AG04450 (cell line): Measurements from ENCODE around the gene GGTLC2. TPM values are rescaled to one million over a fixed set of nuclear protein-coding genes. Genes with fewer than 3 reads are reported as not detected.

Experiments used
- CTCF ChIA-PET: fragments of 300-600, 350-600 bp; formaldehyde crosslinking; extraction: SDS; loops from one replicate; lab custom pipeline; 2022; ENCODE audit warnings: antibody characterized with exemption, inconsistent platforms; lab: Charles Lee
- POLR2A ChIA-PET: fragments of 350-600 bp; formaldehyde crosslinking; extraction: SDS; loops from one replicate; lab custom pipeline; 2021; ENCODE audit warnings: antibody characterized with exemption, inconsistent platforms; lab: Yijun Ruan, JAX
- DNase-seq: peaks from one replicate; pipeline ENCODE4 v3.0.0-alpha.2; 2011; ENCODE audit warnings: low read depth, low spot score
- H3K27ac ChIP-seq: one replicate; pipeline ENCODE4 v1.5.1; 2012; ENCODE audit warnings: low read depth, low read length, control low read depth
- H3K27me3 ChIP-seq: one replicate; pipeline ENCODE4 v1.6.0; 2012; ENCODE audit warnings: low read length; ENCODE audit not compliant: control insufficient read depth, insufficient read depth
- H3K4me3 ChIP-seq: 2 replicates; pipeline ENCODE4 v1.5.1; 2011; ENCODE audit warnings: mild to moderate bottlenecking, low read depth, low read length, control low read depth
- H3K9me3 ChIP-seq: 2 replicates; pipeline ENCODE4 v1.5.1; 2012; ENCODE audit warnings: low read length; ENCODE audit not compliant: control insufficient read depth, insufficient read depth
- polyA plus RNA-seq: library from polyadenylated mRNA; depleted of rRNA; stranded (reverse); fragments of >200 nt; gene quantifications from 2 replicates; pipeline ENCODE4 v1.2.3, GENCODE V29; 2011; rRNA removed
- small RNA-seq: library from RNA; depleted of rRNA; stranded (forward); fragments of <200 nt; gene quantifications from one replicate; pipeline ENCODE3, GENCODE V24; 2012; ENCODE audit warnings: low read depth; ENCODE audit not compliant: insufficient read length
- TF ChIP-seq, protein P1 (sequence below): IDR thresholded peaks from 2 replicates; pipeline ENCODE4 v1.5.1; 2011; ENCODE audit warnings: low read depth, low read length, control low read depth, inconsistent platforms

Gene GGTLC2
- polyA plus RNA-seq, 1 experiment = not detected

DNA sequence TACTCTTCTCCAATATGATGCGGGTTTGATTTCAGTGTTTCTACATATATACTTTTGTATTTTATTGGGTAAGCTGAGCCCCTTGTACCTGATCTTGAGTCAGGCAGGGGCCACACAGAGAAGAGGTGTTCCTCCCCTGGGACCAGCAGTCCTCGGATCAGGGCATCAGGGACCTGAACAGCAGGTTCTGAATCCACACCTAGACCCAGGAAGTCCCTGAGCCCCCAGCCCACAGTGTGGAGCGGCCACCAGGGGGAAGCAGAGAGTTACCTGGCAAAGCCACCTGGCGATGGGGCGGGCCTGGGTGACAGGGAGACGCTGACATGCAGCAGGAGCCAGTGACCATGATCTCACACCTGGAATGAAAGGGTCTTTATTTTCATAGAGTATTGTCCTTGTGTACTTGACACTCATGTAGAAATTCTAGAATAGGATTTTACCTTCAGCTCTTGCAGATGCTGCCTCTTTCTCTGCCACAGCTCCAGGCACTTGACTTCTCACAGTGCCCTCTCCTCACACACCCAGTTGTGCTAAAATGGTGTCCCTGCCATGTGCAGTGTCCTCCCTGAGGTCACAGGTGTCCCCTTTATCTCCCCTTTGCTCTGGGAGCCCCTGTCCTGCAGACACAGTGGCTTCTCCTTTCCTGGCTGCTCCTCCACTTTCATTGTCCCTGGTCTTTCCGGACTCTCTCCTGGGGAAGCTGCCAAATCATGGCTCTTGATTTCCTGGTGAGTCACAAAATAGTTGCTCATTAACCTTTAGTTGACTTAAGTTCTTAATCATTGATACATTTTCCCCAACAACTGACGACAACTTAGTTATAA, 48.5 kb downstream of the GGTLC2 start:
- Histone ChIP-seq H3K27ac (no peak overlapping the region), H3K27me3 (peaks cover 7% of the 10 kb centered on the region), H3K9me3 (no peaks in the 10 kb centered on the region), H3K4me3 (no peak overlapping the region)
- POLR2A ChIA-PET = no interaction called here
- TF ChIP-seq, protein P1, sequence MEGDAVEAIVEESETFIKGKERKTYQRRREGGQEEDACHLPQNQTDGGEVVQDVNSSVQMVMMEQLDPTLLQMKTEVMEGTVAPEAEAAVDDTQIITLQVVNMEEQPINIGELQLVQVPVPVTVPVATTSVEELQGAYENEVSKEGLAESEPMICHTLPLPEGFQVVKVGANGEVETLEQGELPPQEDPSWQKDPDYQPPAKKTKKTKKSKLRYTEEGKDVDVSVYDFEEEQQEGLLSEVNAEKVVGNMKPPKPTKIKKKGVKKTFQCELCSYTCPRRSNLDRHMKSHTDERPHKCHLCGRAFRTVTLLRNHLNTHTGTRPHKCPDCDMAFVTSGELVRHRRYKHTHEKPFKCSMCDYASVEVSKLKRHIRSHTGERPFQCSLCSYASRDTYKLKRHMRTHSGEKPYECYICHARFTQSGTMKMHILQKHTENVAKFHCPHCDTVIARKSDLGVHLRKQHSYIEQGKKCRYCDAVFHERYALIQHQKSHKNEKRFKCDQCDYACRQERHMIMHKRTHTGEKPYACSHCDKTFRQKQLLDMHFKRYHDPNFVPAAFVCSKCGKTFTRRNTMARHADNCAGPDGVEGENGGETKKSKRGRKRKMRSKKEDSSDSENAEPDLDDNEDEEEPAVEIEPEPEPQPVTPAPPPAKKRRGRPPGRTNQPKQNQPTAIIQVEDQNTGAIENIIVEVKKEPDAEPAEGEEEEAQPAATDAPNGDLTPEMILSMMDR = peak; percentile 44
- CTCF ChIA-PET = interaction anchor here (0.6 to 2.4 kb wide), 5 partner anchors 8 to 34 kb away, joined by 4 to 10 read pairs (median 8); no protein-coding TSS in a partner anchor
- no peak for DNase-seq

GRCh38 chr22:22693531-22693884, 49.1 kb downstream of the GGTLC2 start:
- TF ChIP-seq, protein P1 = no peak
- ChIA-PET POLR2A (no interaction called here), CTCF (interaction anchor here (0.6 to 2.4 kb wide), 3 partner anchors 8 to 35 kb away, joined by 4 to 10 read pairs (median 9); no protein-coding TSS in a partner anchor)
- no peak for DNase-seq
- Histone ChIP-seq H3K9me3 (no peaks in the 10 kb centered on the region), H3K27ac (no peak overlapping the region), H3K27me3 (peaks cover 3% of the 10 kb centered on the region), H3K4me3 (no peak overlapping the region)

DNA sequence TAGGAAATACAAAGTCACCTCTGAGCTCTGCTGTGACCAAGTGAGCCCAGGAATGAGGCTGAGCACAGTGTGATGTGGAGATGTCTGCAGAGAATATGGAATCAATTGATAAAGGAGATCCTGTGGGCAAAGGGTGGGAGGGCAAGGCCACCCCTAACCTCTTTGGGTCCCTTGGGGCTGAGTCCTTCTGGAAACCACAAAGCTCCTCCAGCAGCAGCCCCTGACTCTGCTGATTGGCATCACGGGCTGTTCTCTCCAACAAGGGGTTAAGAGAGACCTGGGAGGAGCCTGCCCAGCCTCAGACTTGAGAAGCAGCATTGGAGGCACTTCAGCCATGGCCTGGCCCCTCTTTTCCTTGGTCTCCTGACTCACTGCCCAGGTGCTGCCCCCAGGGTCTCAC, 49.7 kb downstream of the GGTLC2 start:
- CTCF ChIA-PET = interaction anchor here (0.5 to 2.4 kb wide), 3 partner anchors 9 to 32 kb away, joined by 4 to 10 read pairs (median 9); no protein-coding TSS in a partner anchor
- TF ChIP-seq, protein P1 = no peak
- no peak for DNase-seq
- H3K4me3 ChIP-seq = no peak overlapping the region
- H3K9me3 ChIP-seq = no peaks in the 10 kb centered on the region
- no peaks in the 10 kb centered on the region for H3K27me3 ChIP-seq
- POLR2A ChIA-PET = no interaction called here
- H3K27ac ChIP-seq = no peak overlapping the region

DNA sequence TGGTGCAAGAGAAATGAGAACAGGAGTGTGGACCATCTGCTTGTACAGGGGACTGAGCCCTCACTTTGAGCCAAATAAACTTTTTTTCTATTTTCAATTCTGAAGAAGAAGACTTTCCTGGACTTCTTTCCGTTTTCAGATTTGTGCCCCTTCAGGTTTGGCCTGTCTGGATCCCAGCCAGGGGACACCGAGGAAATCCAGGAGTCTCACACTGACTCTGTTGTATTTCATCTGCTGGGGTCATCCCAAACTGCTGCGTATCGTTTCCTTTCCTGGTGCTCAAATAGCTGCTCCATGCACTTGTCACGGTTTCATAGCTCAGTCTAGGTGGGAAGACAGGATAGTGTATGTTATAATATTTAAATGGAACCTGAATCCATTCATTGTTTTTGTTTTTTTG, 51.7 kb downstream of the GGTLC2 start:
- Histone ChIP-seq H3K9me3 (no peaks in the 10 kb centered on the region), H3K27me3 (no peaks in the 10 kb centered on the region), H3K4me3 (no peak overlapping the region), H3K27ac (no peak overlapping the region)
- TF ChIP-seq, protein P1 = no peak
- ChIA-PET CTCF (interaction anchor here (1.0 kb wide), 1 partner anchor 232 kb away, joined by 3 read pairs; no protein-coding TSS in a partner anchor), POLR2A (no interaction called here)
- DNase-seq = no peak

Small RNA genes within 50 kb of the gene (small RNA-seq; reads per million reads assigned to genes)
- not detected for gene AC244250.2
- gene IGLV3-29 = not detected
- gene IGLVVI-25-1 = not detected

Other genes with a start within 250 kb of the GGTLC2 start
- gene ZNF280B, start 135.9 kb upstream of the GGTLC2 start, polyA plus RNA-seq = 1.6 and 2.3 TPM in 2 replicates
- not detected in 2 replicates for gene ZNF280A, start 124.3 kb upstream of the GGTLC2 start, polyA plus RNA-seq
- 0.24 TPM in 1 of 2 replicates, not detected in the other for gene PRAME, start 85.3 kb upstream of the GGTLC2 start, polyA plus RNA-seq
- gene IGLL5, start 243.2 kb downstream of the GGTLC2 start, polyA plus RNA-seq = not detected in 2 replicates